ENCODE measurements around the gene ZNF385A.

The ZNF385A gene

GRCh38 chr12:54374562-54375258 is 9.8 kb downstream of the ZNF385A start:
- H3K36me3 ChIP-seq (ENCODE audit: control insufficient read depth in 2 of 2, insufficient read depth in 1 of 2, low read length in 2 of 2), result peaks cover 0 to 80% of the 10 kb centered on the region in 2 experiments; a peak in 1 of 3 replicates
- POLR2A ChIA-PET, result interaction anchor here (0.7 kb wide), 1 partner anchor 13 kb away, joined by 3 read pairs; no protein-coding TSS in a partner anchor
- H3K4me1 ChIP-seq (ENCODE audit: control insufficient read depth, insufficient read depth, low read length), result peaks cover 19% of the 10 kb centered on the region
- CTCF ChIA-PET, result interaction anchor here (0.9 to 5.1 kb wide), 5 partner anchors 12 to 160 kb away, joined by 3 to 36 read pairs (median 6); no protein-coding TSS in a partner anchor
- H3K9me3 ChIP-seq (ENCODE audit: control insufficient read depth, insufficient read depth, low read depth, low read length), result no peaks in the 10 kb centered on the region
- H3K4me3 ChIP-seq (ENCODE audit: low read depth, low read length), result no peak overlapping the region
- TF ChIP-seq KLF17 (tag by site-specific recombination; IDR thresholded peaks at IDR 0.05), result 0 out of 2 replicates have a peak, but pooled peaks have one; percentile 35
- TF ChIP-seq GLIS1 (tag by site-specific recombination; IDR thresholded peaks at IDR 0.05), result peak; percentile 57
- TF ChIP-seq IKZF3 (tag by site-specific recombination; IDR thresholded peaks at IDR 0.05), result peak; percentile 21; the same call in 1 of the 2 replicates
- TF ChIP-seq ZSCAN5A (tag by site-specific recombination; IDR thresholded peaks at IDR 0.05), result no peak
- TF ChIP-seq SP2 (tag by site-specific recombination; IDR thresholded peaks at IDR 0.05), result peak; percentile 18; the same call in 1 of the 2 replicates
- no peak for TF ChIP-seq ZNF654 (tag by site-specific recombination; IDR thresholded peaks at IDR 0.05; ENCODE audit: low read depth)
- TF ChIP-seq OVOL3 (tag by site-specific recombination; IDR thresholded peaks at IDR 0.05), result no peak
- TF ChIP-seq KLF1 (tag by site-specific recombination; IDR thresholded peaks at IDR 0.05), result peak; percentile 43; the same call in 1 of the 2 replicates
- no peak for TF ChIP-seq INSM2 (tag by site-specific recombination; IDR thresholded peaks at IDR 0.05)
- peak; percentile 1; the same call in 1 of the 2 replicates for TF ChIP-seq ZIC2 (tag by site-specific recombination; IDR thresholded peaks at IDR 0.05)
- peak; percentile 46; the same call in 1 of the 2 replicates for TF ChIP-seq ZNF341 (tag by site-specific recombination; IDR thresholded peaks at IDR 0.05; ENCODE audit: low read depth)
- TF ChIP-seq PRDM10 (tag by site-specific recombination; IDR thresholded peaks at IDR 0.05), result peak; percentile 87
- peak overlapping the region; percentile 30; the same call in 1 of the 2 replicates for H3K27ac ChIP-seq (ENCODE audit: extremely low read depth, low read depth, low read length)

GRCh38 chr12:54373649-54374561 is 10.6 kb downstream of the ZNF385A start:
- no peak overlapping the region for H3K27ac ChIP-seq (ENCODE audit: extremely low read depth, low read depth, low read length)
- H3K4me3 ChIP-seq (ENCODE audit: low read depth, low read length), result no peak overlapping the region
- ChIA-PET POLR2A (interaction anchor here (0.7 kb wide), 1 partner anchor 14 kb away, joined by 3 read pairs; no protein-coding TSS in a partner anchor), CTCF (interaction anchor here (0.6 to 5.1 kb wide), 8 partner anchors 13 to 634 kb away, joined by 3 to 36 read pairs (median 4); no protein-coding TSS in a partner anchor)
- H3K36me3 ChIP-seq (ENCODE audit: control insufficient read depth in 2 of 2, insufficient read depth in 1 of 2, low read length in 2 of 2), result peaks cover 0 to 80% of the 10 kb centered on the region in 2 experiments; a peak in 1 of 3 replicates
- H3K4me1 ChIP-seq (ENCODE audit: control insufficient read depth, insufficient read depth, low read length), result peaks cover 19% of the 10 kb centered on the region
- H3K9me3 ChIP-seq (ENCODE audit: control insufficient read depth, insufficient read depth, low read depth, low read length), result no peaks in the 10 kb centered on the region
- TF ChIP-seq ZIC2 (tag by site-specific recombination; IDR thresholded peaks at IDR 0.05) (peak; percentile 75), KLF17 (tag by site-specific recombination; IDR thresholded peaks at IDR 0.05) (peak; percentile 49; the same call in 1 of the 2 replicates), YY2 (tag by site-specific recombination; IDR thresholded peaks at IDR 0.05) (no peak), GLIS2 (tag by site-specific recombination; IDR thresholded peaks at IDR 0.05) (peak; percentile 41; the same call in 1 of the 2 replicates), ZNF398 (tag by site-specific recombination; IDR thresholded peaks at IDR 0.05) (peak; percentile 86), KLF1 (tag by site-specific recombination; IDR thresholded peaks at IDR 0.05) (peak; percentile 97), GLIS1 (tag by site-specific recombination; IDR thresholded peaks at IDR 0.05) (peak; percentile 96)
